Mesendoderm (in vitro differentiated cells): ENCODE measurements around the gene CLEC3B.

ENCODE experiments used
- DNase-seq: peaks from one replicate; pipeline ENCODE4 v3.0.0; 2013
- H2AK5ac ChIP-seq: 2 replicates; pipeline ENCODE4 v1.6.1; 2013; ENCODE audit warnings: low read length, inconsistent platforms
- H2BK120ac ChIP-seq: 2 replicates; pipeline ENCODE4 v1.6.1; 2013; ENCODE audit warnings: low read depth, mild to moderate bottlenecking, low read length, moderate library complexity, mixed read lengths
- H2BK15ac ChIP-seq: replicated peaks from 2 replicates; pipeline ENCODE4 v1.6.1; 2013; ENCODE audit warnings: low read depth, mild to moderate bottlenecking, moderate library complexity
- H2BK5ac ChIP-seq: 2 replicates; pipeline ENCODE4 v1.6.1; 2013; ENCODE audit warnings: low read length, inconsistent platforms
- H3K18ac ChIP-seq: 2 replicates; pipeline ENCODE4 v1.6.1; 2013; ENCODE audit warnings: mild to moderate bottlenecking, low read length, mixed read lengths
- H3K23ac ChIP-seq: one replicate; pipeline ENCODE4 v1.6.1; 2013; ENCODE audit warnings: low read length
- H3K27ac ChIP-seq: 2 replicates; pipeline ENCODE4 v1.5.1; 2013; ENCODE audit warnings: low read depth, mild to moderate bottlenecking, inconsistent platforms, low read length, moderate library complexity
- H3K27me3 ChIP-seq: 2 replicates; pipeline ENCODE4 v1.6.1; 2013; ENCODE audit warnings: low read length, control low read depth, mild to moderate bottlenecking, inconsistent platforms; ENCODE audit not compliant: insufficient read depth, poor library complexity
- H3K36me3 ChIP-seq: 2 replicates; pipeline ENCODE4 v1.6.1; 2013; ENCODE audit warnings: low read length, inconsistent platforms; ENCODE audit not compliant: control insufficient read depth, insufficient read depth
- H3K4ac ChIP-seq: one replicate; pipeline ENCODE4 v1.6.1; 2013; ENCODE audit warnings: low read depth, mild to moderate bottlenecking, low read length, moderate library complexity
- H3K4me1 ChIP-seq: 2 replicates; pipeline ENCODE4 v1.6.1; 2013; ENCODE audit warnings: low read depth, low read length, inconsistent platforms; ENCODE audit not compliant: control insufficient read depth
- H3K4me2 ChIP-seq: 2 replicates; pipeline ENCODE4 v1.6.1; 2013; ENCODE audit warnings: low read length
- H3K4me3 ChIP-seq: 2 replicates; pipeline ENCODE4 v1.5.1; 2013; ENCODE audit warnings: mild to moderate bottlenecking, low read length
- H3K56ac ChIP-seq: one replicate; pipeline ENCODE4 v1.6.1; 2013; ENCODE audit warnings: low read length
- H3K79me1 ChIP-seq: 2 replicates; pipeline ENCODE4 v1.6.1; 2013; ENCODE audit warnings: low read length, inconsistent platforms
- H3K79me2 ChIP-seq: 2 replicates; pipeline ENCODE4 v1.6.1; 2013; ENCODE audit warnings: mild to moderate bottlenecking, low read length; ENCODE audit not compliant: control insufficient read depth, insufficient read depth
- H3K9ac ChIP-seq: 2 replicates; pipeline ENCODE4 v1.6.1; 2013; ENCODE audit warnings: low read length, inconsistent platforms
- H4K5ac ChIP-seq: one replicate; pipeline ENCODE4 v1.6.1; 2013; ENCODE audit warnings: low read length
- H4K8ac ChIP-seq: one replicate; pipeline ENCODE4 v1.6.1; 2013; ENCODE audit warnings: low read depth, mild to moderate bottlenecking, control low read depth, low read length, moderate library complexity
- WGBS: extraction: QIAGEN DNeasy Blood & Tissue Kit; methylation state at CpG from one replicate; pipeline ENCODE4 v1.1.7; 2013; ENCODE audit warnings: low lambda C conversion rate, missing lambda C conversion rate; ENCODE audit not compliant: insufficient coverage; ENCODE audit errors: extremely low coverage; 5-methylcytosine and 5-hydroxymethylcytosine counted together

The CLEC3B gene

DNA sequence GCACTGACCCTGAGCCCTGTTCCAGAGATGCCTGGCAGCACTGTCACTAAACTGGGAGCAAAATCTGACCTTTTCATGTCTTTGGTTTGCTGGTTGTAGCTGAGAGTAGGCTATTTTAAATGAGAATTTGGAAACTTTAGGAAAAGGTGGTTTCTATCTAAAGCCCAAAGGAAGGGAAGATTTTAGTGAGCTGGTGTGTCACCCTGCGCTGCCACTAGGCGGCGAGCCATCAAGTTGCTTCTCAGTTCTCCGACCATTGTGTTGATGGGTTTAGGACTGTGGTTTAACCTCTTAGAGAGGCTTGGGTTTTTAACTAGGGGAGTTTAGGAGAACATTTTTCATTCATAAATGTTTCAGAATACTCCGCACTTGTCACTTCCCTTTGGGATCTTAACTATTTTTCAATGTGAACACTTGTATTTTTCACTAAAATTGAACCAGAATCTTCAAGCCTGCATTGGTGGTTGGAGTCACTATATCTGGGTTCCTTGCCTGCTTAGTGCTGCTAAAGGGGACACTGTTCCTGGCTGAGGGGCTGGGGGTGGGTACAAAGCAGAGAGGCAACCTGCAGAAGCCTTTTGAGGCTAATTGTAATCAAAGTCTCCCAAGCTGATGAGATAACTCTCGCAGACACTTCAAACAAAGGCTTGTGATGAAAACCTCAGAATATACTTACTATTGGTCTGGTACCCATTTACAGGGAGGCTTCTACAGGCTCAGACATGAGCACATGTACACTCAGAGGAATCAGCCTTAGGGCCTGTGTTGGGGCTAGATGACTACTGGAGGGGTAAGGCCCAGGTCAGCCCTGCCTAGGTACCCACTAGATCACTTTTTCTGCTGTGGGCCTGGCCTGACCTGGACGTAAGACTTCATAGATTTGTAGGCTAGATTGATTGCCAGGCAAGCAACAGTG is 33.3 kb upstream of the CLEC3B start:
- WGBS = no CpG with 5 or more reads among the region's 7 CpGs
- H3K4me2 ChIP-seq = no peak overlapping the region
- no peak overlapping the region for H3K27ac ChIP-seq
- H3K56ac ChIP-seq = no peak overlapping the region
- H3K4me3 ChIP-seq = no peak overlapping the region
- H2BK15ac ChIP-seq = no peak overlapping the region
- H2BK120ac ChIP-seq = no peak overlapping the region
- H3K27me3 ChIP-seq = no peaks in the 10 kb centered on the region
- H2AK5ac ChIP-seq = no peak overlapping the region
- H3K23ac ChIP-seq = no peak overlapping the region
- no peak overlapping the region for H3K18ac ChIP-seq
- H4K8ac ChIP-seq = no peak overlapping the region
- H3K9ac ChIP-seq = no peak overlapping the region
- H3K4ac ChIP-seq = no peak overlapping the region
- H3K79me1 ChIP-seq = peaks cover 25% of the 10 kb centered on the region
- H3K36me3 ChIP-seq = peaks cover 6% of the 10 kb centered on the region
- no peak overlapping the region for H4K5ac ChIP-seq
- peaks cover 10% of the 10 kb centered on the region for H3K4me1 ChIP-seq
- H3K79me2 ChIP-seq = peaks cover 13% of the 10 kb centered on the region
- peak; percentile 56 for DNase-seq
- no peak overlapping the region for H2BK5ac ChIP-seq

DNA sequence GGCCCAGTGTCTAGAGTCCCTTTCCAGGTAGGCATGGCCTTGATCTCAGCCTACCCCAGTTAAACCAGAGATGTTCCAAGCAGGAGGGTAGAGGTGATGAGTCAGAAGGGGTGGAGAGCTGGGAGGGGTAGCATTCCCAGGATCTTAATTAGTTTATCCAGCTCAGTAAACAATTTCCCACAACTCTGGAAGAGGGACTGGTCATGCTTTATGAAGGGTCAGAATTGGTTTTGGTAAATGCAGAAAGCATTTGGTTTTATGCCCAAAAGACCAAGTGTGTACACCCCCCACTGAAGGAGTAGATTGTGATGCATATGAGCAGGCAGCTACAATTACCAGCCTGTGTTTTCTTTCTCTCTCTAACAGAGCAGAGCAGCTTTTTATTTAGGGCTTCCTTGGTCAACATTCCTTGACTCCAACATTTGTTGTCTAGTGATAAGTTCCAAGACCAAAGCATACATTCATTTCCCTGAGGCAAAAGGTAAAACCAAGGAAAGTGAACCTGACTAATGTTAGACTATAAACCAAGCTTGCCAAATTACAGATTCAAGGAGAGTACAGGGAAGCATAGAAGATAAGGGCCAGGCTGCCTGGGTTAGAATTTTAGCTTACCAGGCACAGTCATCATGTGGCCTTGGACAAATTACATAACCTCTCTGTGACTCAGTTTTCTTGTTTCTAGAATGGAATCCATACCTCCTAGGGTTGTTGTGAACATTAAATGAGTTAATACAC is 32.5 kb upstream of the CLEC3B start:
- Histone ChIP-seq H3K79me2 (peaks cover 9% of the 10 kb centered on the region), H4K8ac (no peak overlapping the region), H3K23ac (no peak overlapping the region), H3K4me3 (no peak overlapping the region), H2BK120ac (no peak overlapping the region), H3K56ac (no peak overlapping the region), H4K5ac (peak overlapping the region; percentile 28), H3K4ac (no peak overlapping the region), H2BK15ac (no peak overlapping the region), H3K27ac (no peak overlapping the region), H3K4me1 (peaks cover 10% of the 10 kb centered on the region), H3K18ac (no peak overlapping the region), H3K36me3 (peaks cover 6% of the 10 kb centered on the region), H3K4me2 (no peak overlapping the region), H3K27me3 (no peaks in the 10 kb centered on the region), H3K79me1 (peaks cover 25% of the 10 kb centered on the region), H2BK5ac (no peak overlapping the region), H2AK5ac (no peak overlapping the region), H3K9ac (no peak overlapping the region)
- DNase-seq = peak; percentile 51

DNA sequence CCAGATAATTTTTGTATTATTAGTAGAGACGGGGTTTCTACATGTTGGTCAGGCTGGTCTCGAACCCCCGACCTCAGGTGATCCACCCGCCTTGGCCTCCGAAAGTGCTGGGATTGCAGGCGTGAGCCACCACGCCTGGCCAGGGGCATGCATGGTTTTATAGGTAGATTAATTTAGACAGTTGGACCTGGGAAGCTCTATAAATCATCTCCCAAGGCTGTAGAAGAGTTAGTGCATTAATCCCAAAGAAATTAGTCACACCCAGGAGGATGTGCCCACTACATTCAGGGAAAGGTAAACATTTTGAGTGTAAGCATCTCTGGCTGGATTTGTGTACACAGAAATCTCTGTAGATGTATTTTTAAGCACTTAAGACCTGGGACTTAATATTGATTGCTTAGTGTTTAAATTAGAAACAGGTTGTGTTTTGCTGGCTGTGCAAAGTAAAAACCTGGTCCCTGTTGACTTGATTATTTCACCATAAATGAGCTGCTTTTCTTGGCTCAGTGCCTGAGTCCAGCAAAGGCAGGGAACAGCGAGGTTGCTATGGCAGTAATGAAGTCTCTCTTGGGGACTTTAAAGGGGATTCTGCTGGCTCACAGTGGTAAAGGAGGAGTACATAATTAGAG is 30.8 kb upstream of the CLEC3B start:
- Histone ChIP-seq H3K4ac (no peak overlapping the region), H3K4me3 (no peak overlapping the region), H4K8ac (no peak overlapping the region), H4K5ac (no peak overlapping the region), H3K36me3 (peaks cover 5% of the 10 kb centered on the region), H3K9ac (no peak overlapping the region), H3K27me3 (no peaks in the 10 kb centered on the region), H2BK5ac (no peak overlapping the region), H3K79me1 (peaks cover 19% of the 10 kb centered on the region), H3K23ac (no peak overlapping the region), H3K56ac (no peak overlapping the region), H2AK5ac (no peak overlapping the region), H3K4me1 (peaks cover 10% of the 10 kb centered on the region), H2BK120ac (no peak overlapping the region), H3K4me2 (no peak overlapping the region), H3K79me2 (peaks cover 7% of the 10 kb centered on the region), H2BK15ac (no peak overlapping the region), H3K18ac (no peak overlapping the region), H3K27ac (no peak overlapping the region)
- WGBS = no CpG with 5 or more reads among the region's 8 CpGs
- no peak for DNase-seq

DNA sequence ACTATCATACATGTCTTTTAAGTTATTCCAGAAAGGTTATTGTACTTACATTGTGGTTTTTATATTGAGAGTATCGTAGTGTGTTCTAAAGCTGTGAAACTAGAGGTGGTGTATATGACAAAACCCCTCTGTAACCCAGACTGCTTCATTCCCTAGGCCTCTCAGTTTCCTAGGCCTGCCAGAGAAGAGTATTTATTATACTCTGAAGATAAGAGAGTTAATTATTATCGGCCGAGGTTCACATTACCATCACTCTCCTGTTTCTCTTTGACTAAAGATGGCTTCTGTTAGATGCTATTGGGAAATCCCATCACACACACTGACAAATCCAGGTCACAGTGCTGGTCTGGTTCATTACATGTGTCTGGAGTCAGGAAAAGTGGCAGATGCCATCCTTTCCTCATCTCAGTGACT is 29.5 kb upstream of the CLEC3B start:
- Histone ChIP-seq H3K23ac (no peak overlapping the region), H3K4me2 (no peak overlapping the region), H2BK120ac (no peak overlapping the region), H3K9ac (no peak overlapping the region), H3K4ac (no peak overlapping the region), H3K4me3 (no peak overlapping the region), H3K27ac (no peak overlapping the region), H3K56ac (no peak overlapping the region), H2AK5ac (no peak overlapping the region), H4K8ac (no peak overlapping the region), H2BK5ac (no peak overlapping the region), H3K18ac (no peak overlapping the region), H3K4me1 (peaks cover 10% of the 10 kb centered on the region), H3K79me2 (peaks cover 7% of the 10 kb centered on the region), H3K79me1 (peaks cover 18% of the 10 kb centered on the region), H2BK15ac (no peak overlapping the region), H4K5ac (no peak overlapping the region), H3K36me3 (peaks cover 6% of the 10 kb centered on the region), H3K27me3 (no peaks in the 10 kb centered on the region)
- WGBS = no CpG with 5 or more reads among the region's 3 CpGs
- DNase-seq = no peak

DNA sequence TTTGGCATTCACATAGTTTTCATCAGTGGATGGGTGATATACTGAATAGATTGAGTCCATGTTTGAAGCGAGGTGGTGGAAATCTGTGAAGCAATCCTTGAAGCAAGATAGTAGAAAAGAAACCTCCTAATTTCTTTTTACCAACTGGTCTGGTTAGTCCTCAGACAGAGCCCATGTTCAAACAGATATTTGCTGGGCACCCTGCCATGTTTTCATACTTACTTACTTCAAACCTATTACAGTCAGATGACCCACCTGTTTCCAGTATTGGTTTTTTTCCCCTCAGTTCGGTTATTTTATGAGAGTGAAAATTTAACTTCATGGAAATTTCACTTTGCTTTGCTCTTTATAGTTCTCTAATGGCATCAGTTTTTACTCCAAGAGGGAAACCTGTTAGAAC is 26.3 kb upstream of the CLEC3B start:
- Histone ChIP-seq H2BK5ac (no peak overlapping the region), H4K8ac (no peak overlapping the region), H3K4me2 (no peak overlapping the region), H3K4me1 (no peaks in the 10 kb centered on the region), H3K79me2 (no peaks in the 10 kb centered on the region), H3K36me3 (peaks cover 9% of the 10 kb centered on the region), H3K4me3 (no peak overlapping the region), H2BK120ac (no peak overlapping the region), H3K56ac (no peak overlapping the region), H2AK5ac (no peak overlapping the region), H3K4ac (no peak overlapping the region), H3K79me1 (peaks cover 4% of the 10 kb centered on the region), H2BK15ac (no peak overlapping the region), H3K27me3 (no peaks in the 10 kb centered on the region), H4K5ac (no peak overlapping the region), H3K23ac (no peak overlapping the region), H3K9ac (no peak overlapping the region), H3K27ac (no peak overlapping the region), H3K18ac (no peak overlapping the region)
- no CpG with 5 or more reads among the region's 2 CpGs for WGBS
- DNase-seq = no peak
